ENCODE measurements around the gene WDR54.

DNA sequence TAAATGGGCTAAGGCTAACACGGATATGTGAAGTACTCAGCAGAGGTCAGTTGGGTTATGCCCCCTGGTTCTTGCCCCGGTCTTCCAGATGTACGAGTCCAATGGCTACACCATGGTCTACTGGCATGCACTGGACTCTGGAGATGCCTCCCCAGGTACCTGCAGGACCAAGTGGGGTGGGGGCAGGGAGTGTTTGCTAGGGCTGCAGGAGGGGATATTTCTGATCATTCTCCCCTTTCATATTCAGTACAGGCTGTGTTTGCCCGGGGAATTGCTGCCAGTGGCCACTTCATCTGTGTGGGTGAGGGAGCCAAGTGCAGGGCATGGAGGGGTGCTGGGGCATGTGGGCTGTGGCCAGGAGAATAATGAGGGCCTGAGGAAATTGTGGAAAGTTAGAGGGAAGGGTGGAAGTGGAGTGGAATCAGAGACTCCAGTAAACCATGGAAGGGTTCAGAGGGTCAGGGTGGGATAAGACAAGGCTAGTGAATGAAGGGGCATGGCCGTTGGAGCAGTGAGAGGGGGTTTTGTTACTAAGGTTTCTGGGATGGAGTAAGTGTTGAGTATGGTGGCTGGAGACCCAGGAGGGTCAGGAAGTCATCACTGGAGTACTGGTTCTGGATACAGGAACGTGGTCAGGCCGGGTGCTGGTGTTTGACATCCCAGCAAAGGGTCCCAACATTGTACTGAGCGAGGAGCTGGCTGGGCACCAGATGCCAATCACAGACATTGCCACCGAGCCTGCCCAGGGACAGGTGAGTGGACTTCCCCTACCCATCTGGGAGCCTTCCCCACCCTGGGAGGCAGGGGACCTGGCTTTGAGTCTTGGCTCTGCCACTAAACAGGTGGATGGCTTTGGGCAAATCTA lies 1.9 kb downstream of the WDR54 start:
- no peak for TF ChIP-seq POLR2A (IDR thresholded peaks at IDR 0.05)
- TF ChIP-seq, protein P1, sequence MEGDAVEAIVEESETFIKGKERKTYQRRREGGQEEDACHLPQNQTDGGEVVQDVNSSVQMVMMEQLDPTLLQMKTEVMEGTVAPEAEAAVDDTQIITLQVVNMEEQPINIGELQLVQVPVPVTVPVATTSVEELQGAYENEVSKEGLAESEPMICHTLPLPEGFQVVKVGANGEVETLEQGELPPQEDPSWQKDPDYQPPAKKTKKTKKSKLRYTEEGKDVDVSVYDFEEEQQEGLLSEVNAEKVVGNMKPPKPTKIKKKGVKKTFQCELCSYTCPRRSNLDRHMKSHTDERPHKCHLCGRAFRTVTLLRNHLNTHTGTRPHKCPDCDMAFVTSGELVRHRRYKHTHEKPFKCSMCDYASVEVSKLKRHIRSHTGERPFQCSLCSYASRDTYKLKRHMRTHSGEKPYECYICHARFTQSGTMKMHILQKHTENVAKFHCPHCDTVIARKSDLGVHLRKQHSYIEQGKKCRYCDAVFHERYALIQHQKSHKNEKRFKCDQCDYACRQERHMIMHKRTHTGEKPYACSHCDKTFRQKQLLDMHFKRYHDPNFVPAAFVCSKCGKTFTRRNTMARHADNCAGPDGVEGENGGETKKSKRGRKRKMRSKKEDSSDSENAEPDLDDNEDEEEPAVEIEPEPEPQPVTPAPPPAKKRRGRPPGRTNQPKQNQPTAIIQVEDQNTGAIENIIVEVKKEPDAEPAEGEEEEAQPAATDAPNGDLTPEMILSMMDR (IDR thresholded peaks at IDR 0.05) = no peak

Data from sigmoid colon (tissue), 3 donors.